Neuronal stem cell (in vitro differentiated cells): ENCODE measurements around the gene FALEC.
A peak's percentile ranks its signal among the peaks of the same experiment; 100 is the strongest.

Experiments used
- DNase-seq: peaks from one replicate; pipeline ENCODE4 v3.0.0-alpha.2; 2013; ENCODE audit warnings: low spot score
- H2AFZ ChIP-seq: one replicate; pipeline ENCODE4 v1.6.1; 2013; ENCODE audit warnings: mild to moderate bottlenecking, low read length, inconsistent platforms
- H2AK5ac ChIP-seq: 2 replicates; pipeline ENCODE4 v1.6.1; 2013; ENCODE audit warnings: low read depth, mild to moderate bottlenecking, inconsistent platforms, low read length, moderate library complexity, mixed read lengths
- H2BK120ac ChIP-seq: 2 replicates; pipeline ENCODE4 v1.6.1; 2013; ENCODE audit warnings: low read depth, mild to moderate bottlenecking, inconsistent platforms, low read length, moderate library complexity, mixed read lengths
- H2BK12ac ChIP-seq: one replicate; pipeline ENCODE4 v1.6.1; 2013; ENCODE audit warnings: low read length, inconsistent platforms
- H2BK15ac ChIP-seq: 2 replicates; pipeline ENCODE4 v1.6.1; 2013; ENCODE audit warnings: mild to moderate bottlenecking, low read length, inconsistent platforms, mixed read lengths
- H2BK5ac ChIP-seq: one replicate; pipeline ENCODE4 v1.6.1; 2013; ENCODE audit warnings: inconsistent platforms, mild to moderate bottlenecking, low read length, moderate library complexity
- H3K14ac ChIP-seq: one replicate; pipeline ENCODE4 v1.6.1; 2013; ENCODE audit warnings: low read length, inconsistent platforms
- H3K18ac ChIP-seq: 2 replicates; pipeline ENCODE4 v1.6.1; 2013; ENCODE audit warnings: low read length, inconsistent platforms
- H3K23ac ChIP-seq: 2 replicates; pipeline ENCODE4 v1.6.1; 2013; ENCODE audit warnings: low read depth, mild to moderate bottlenecking, mixed read lengths, low read length, inconsistent platforms; ENCODE audit not compliant: poor library complexity
- H3K27ac ChIP-seq: replicated peaks from 3 replicates; pipeline ENCODE4 v1.5.1; 2013; ENCODE audit warnings: low read length, inconsistent platforms
- H3K27me3 ChIP-seq, 3 experiments: 2 replicates each; pipeline ENCODE4 v1.6.1; 2013; ENCODE audit warnings: low read length in 3 of 3, mild to moderate bottlenecking in 2 of 3, inconsistent platforms in 1 of 3, low read depth in 1 of 3, mixed read lengths in 1 of 3, moderate library complexity in 1 of 3; ENCODE audit not compliant: control insufficient read depth in 3 of 3, insufficient read depth in 3 of 3
- H3K36me3 ChIP-seq, 2 donors: replicated peaks in 1 of 2; 2 replicates each; pipeline ENCODE4 v1.6.1; 2013; ENCODE audit warnings: low read length in 2 of 2; ENCODE audit not compliant: control insufficient read depth in 2 of 2, insufficient read depth in 2 of 2
- H3K4ac ChIP-seq: 2 replicates; pipeline ENCODE4 v1.6.1; 2013; ENCODE audit warnings: inconsistent platforms, mild to moderate bottlenecking, low read length, moderate library complexity
- H3K4me1 ChIP-seq, 2 donors: 1 replicate in 1 of 2; 2 replicates in 1 of 2; pipeline ENCODE4 v1.6.1; 2013; ENCODE audit warnings: low read length in 2 of 2, low read depth in 1 of 2; ENCODE audit not compliant: control insufficient read depth in 2 of 2, insufficient read depth in 1 of 2
- H3K4me2 ChIP-seq: one replicate; pipeline ENCODE4 v1.6.1; 2013; ENCODE audit warnings: mild to moderate bottlenecking, low read length, inconsistent platforms; ENCODE audit not compliant: insufficient read depth, poor library complexity, severe bottlenecking
- H3K4me3 ChIP-seq, 2 donors: 2 replicates each; pipeline ENCODE4 v1.5.1; 2013; ENCODE audit warnings: low read length in 2 of 2, mild to moderate bottlenecking in 2 of 2, inconsistent platforms in 1 of 2, moderate library complexity in 1 of 2
- H3K79me1 ChIP-seq: one replicate; pipeline ENCODE4 v1.6.1; 2013; ENCODE audit warnings: low read depth, mild to moderate bottlenecking, inconsistent platforms, low read length, moderate library complexity
- H3K9ac ChIP-seq: one replicate; pipeline ENCODE4 v1.6.1; 2013; ENCODE audit warnings: mild to moderate bottlenecking, low read depth, low read length, inconsistent platforms; ENCODE audit not compliant: poor library complexity
- H3K9me3 ChIP-seq, 2 donors: replicated peaks in 1 of 2; 2 replicates each; pipeline versions ENCODE3 to v1.6.1; 2013; ENCODE audit warnings: low read length in 2 of 2, mild to moderate bottlenecking in 2 of 2, inconsistent platforms in 1 of 2, low read depth in 1 of 2, mixed read lengths in 1 of 2, moderate library complexity in 1 of 2; ENCODE audit not compliant: control insufficient read depth in 2 of 2, insufficient read depth in 1 of 2
- H4K8ac ChIP-seq: one replicate; pipeline ENCODE4 v1.6.1; 2013; ENCODE audit warnings: low read depth, mild to moderate bottlenecking, inconsistent platforms, low read length, moderate library complexity
- H4K91ac ChIP-seq: one replicate; pipeline ENCODE4 v1.6.1; 2013; ENCODE audit warnings: low read length, low read depth, mild to moderate bottlenecking, inconsistent platforms; ENCODE audit not compliant: poor library complexity
- WGBS, 2 donors: extraction: QIAGEN DNeasy Blood & Tissue Kit; methylation state at CpG; one replicate each; pipeline ENCODE4 v1.1.7; 2013; ENCODE audit warnings: missing lambda C conversion rate in 2 of 2, mixed read lengths in 1 of 2; ENCODE audit not compliant: insufficient read length in 2 of 2, insufficient replicate concordance in 1 of 2; ENCODE audit errors: extremely low coverage in 2 of 2; 5-methylcytosine and 5-hydroxymethylcytosine counted together

The FALEC gene

GRCh38 chr1:150561254-150561973, 45.9 kb downstream of the FALEC start:
- no peak overlapping the region for H4K8ac ChIP-seq
- peak overlapping the region; percentile 84 for H2AFZ ChIP-seq

DNA sequence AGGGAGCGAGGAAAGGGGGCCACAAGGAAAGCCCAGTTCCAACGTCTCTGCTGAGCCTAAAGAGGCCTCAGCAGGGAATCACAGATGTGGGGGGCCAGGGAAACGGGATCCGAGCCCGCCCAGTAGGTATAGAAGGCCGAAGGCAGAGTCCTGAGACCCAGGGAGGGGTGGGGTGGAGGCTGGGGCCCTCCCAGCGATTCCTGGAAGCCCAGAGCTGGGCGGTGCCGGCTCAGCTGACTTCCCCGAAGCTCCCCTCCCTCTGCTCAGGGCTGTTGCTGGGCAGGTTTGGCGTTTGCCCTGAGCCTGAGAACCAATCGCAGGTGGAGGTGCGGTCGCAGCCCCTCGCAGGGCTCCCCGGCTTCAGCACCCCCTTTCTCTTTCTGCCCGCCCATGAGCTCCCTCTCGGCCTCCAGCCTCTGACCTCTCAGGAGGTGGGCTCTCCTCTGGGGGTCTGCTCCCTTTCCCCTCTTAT, 46.5 kb downstream of the FALEC start:
- Histone ChIP-seq H3K4ac (no peak overlapping the region), H3K23ac (no peak overlapping the region), H4K91ac (no peak overlapping the region), H3K27me3 (no peaks in the 10 kb centered on the region), H3K4me3 (peak overlapping the region; percentile 60 to 84), H2BK12ac (no peak overlapping the region), H3K36me3 (peaks cover 0 to 3% of the 10 kb centered on the region in 2 donors), H2AFZ (peak overlapping the region; percentile 84), H2BK120ac (peak overlapping the region; percentile 18), H2AK5ac (no peak overlapping the region), H3K9ac (peak overlapping the region; percentile 89), H3K14ac (no peak overlapping the region), H3K79me1 (peaks cover 7% of the 10 kb centered on the region), H3K27ac (peak overlapping the region; percentile 100), H3K4me2 (peak overlapping the region; percentile 90), H2BK15ac (peak overlapping the region; percentile 76), H3K4me1 (peaks cover 28 to 33% of the 10 kb centered on the region in 2 donors), H4K8ac (no peak overlapping the region), H2BK5ac (peak overlapping the region; percentile 89), H3K18ac (peak overlapping the region; percentile 100), H3K9me3 (no peaks in the 10 kb centered on the region)
- no CpG with 5 or more reads among the region's 18 CpGs for WGBS, 2 donors
- peak; percentile 81 for DNase-seq

More at GRCh38 chr1:150561254-150561973, 45.9 kb downstream of the FALEC start:
- Histone ChIP-seq H3K27me3 (no peaks in the 10 kb centered on the region), H2BK12ac (no peak overlapping the region), H3K79me1 (peaks cover 2% of the 10 kb centered on the region), H2BK120ac (peak overlapping the region; percentile 18), H3K4me1 (peaks cover 26 to 27% of the 10 kb centered on the region in 2 donors), H3K4me2 (peak overlapping the region; percentile 90), H3K9me3 (no peaks in the 10 kb centered on the region), H3K36me3 (peaks cover 0 to 3% of the 10 kb centered on the region in 2 donors), H3K27ac (peak overlapping the region; percentile 100), H3K23ac (peak overlapping the region; percentile 38), H3K18ac (peak overlapping the region; percentile 100), H3K4me3 (peak overlapping the region; percentile 60 to 84), H2BK15ac (peak overlapping the region; percentile 76), H2AK5ac (peak overlapping the region; percentile 20), H3K14ac (no peak overlapping the region), H3K4ac (peak overlapping the region; percentile 0), H4K91ac (no peak overlapping the region), H2BK5ac (peak overlapping the region; percentile 89), H3K9ac (peak overlapping the region; percentile 89)
- peak; percentile 92 for DNase-seq
- no CpG with 5 or more reads among the region's 32 CpGs for WGBS, 2 donors

DNA sequence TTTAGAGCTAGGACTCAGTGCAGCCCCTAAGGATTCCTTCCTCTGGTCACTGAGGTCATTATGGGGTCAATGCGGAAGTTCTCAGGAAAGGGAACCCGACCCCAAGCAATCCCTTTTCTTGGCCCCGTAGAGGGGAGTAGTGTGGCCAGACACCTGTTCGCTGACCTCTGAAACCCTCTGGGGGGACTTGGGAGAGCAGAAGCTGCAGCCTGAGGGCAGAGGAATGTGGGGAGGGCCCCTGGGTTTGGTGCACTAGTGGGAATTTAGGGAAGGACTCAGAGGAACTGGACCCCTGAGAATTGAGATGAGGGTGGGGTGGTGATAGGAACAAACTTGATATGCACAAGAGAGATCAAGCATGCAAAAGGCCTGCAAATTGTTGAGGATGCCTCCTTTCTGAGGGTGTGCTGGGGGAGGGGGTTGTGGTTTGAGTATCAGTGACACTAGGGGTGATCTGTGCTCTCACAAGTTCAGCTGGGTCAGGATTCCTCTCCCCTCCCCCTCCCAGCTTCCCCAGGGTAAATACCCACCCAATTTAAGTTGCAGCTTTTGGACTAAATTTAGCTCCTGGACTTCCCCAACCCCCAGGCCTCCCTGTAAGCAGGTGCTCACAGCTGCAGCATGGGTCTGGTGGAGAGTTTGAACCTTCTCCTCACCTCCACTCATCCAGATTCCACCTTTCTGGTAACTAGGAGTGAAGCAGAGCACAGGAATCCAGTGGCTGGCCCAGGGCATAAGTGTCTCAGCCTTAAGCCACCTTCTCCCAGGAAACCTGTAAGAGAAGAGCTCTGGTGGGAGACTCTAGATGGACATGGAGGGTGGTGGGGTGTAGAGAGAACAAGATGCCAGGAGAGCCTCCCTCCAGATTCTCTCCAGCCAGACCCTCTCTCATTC, 47.1 kb downstream of the FALEC start:
- no peak overlapping the region for H3K4ac ChIP-seq

More for the DNA sequence above, 47.1 kb downstream of the FALEC start:
- Histone ChIP-seq H2BK12ac (peak overlapping the region; percentile 8), H3K23ac (no peak overlapping the region), H3K4me2 (peak overlapping the region; percentile 74), H2BK15ac (peak overlapping the region; percentile 3), H3K27me3 (no peaks in the 10 kb centered on the region), H2AK5ac (peak overlapping the region; percentile 23), H3K27ac (peak overlapping the region; percentile 100), H3K4me3 (peak overlapping the region in 1 of 2 donors; percentile 60), H4K8ac (no peak overlapping the region), H3K4me1 (peaks cover 33 to 40% of the 10 kb centered on the region in 2 donors), H3K18ac (peak overlapping the region; percentile 91), H3K79me1 (peaks cover 7% of the 10 kb centered on the region), H3K9ac (peak overlapping the region; percentile 64), H3K36me3 (peaks cover 0 to under 1% of the 10 kb centered on the region in 2 donors), H2AFZ (peak overlapping the region; percentile 84), H2BK120ac (no peak overlapping the region), H3K14ac (no peak overlapping the region), H4K91ac (peak overlapping the region; percentile 80), H2BK5ac (peak overlapping the region; percentile 89), H3K9me3 (no peaks in the 10 kb centered on the region)
- no CpG with 5 or more reads among the region's 4 CpGs for WGBS, 2 donors
- DNase-seq: no peak
